Mammary epithelial cell (primary cell): ENCODE measurements around the gene MOG.
A peak's percentile ranks its signal among the peaks of the same experiment; 100 is the strongest.

Experiments used
- CTCF ChIP-seq, 2 donors: IDR thresholded peaks in 1 of 2; conservative IDR thresholded peaks in 1 of 2; 2 replicates each; pipeline ENCODE4 v1.5.1; 2011 to 2012; ENCODE audit warnings: inconsistent platforms in 2 of 2, low read length in 2 of 2, mild to moderate bottlenecking in 2 of 2, control low read depth in 1 of 2, low read depth in 1 of 2; ENCODE audit not compliant: insufficient read depth in 1 of 2; ENCODE audit errors: extremely low read depth in 1 of 2
- EZH2 ChIP-seq: IDR thresholded peaks from 2 replicates; pipeline ENCODE4 v1.6.1; 2012; ENCODE audit warnings: low read length, inconsistent platforms, borderline replicate concordance

GRCh38 chr6:29702519-29703103 lies 45.7 kb downstream of the MOG start:
- peak; percentile 71 to 83 for TF ChIP-seq CTCF (conservative IDR thresholded peaks at IDR 0.05 in 1 of 2, IDR thresholded peaks at IDR 0.05 in 1 of 2; ENCODE audit: extremely low read depth in 1 of 2, insufficient read depth in 1 of 2, low read depth in 1 of 2, low read length in 2 of 2)
- no peak for TF ChIP-seq EZH2
